ENCODE data around the gene WASF2. TPM values are rescaled to one million over a fixed set of nuclear protein-coding genes. Genes with fewer than 3 reads are reported as not detected.

Gene WASF2
- total and polyA plus RNA-seq, 2 of the 13 experiments (the other 11 are each of a cell fraction or from before 2014, with no cell fraction given): 10.4 to 27.7 TPM

- no peak overlapping the region for H3K9ac ChIP-seq (ENCODE audit: insufficient read depth, low read depth, low read length)
- BruUV-seq (replicated peaks): no TSS peak
- ATAC-seq (no peak), FAIRE-seq (no peak), DNase-seq (ENCODE audit: low spot score) (no peak)
- in situ Hi-C loops (cut with HindIII; ENCODE audit: extremely low pct_ligation_motif_present, low pct_unique_long_range_greater_than_20kb) (no loop called here), intact Hi-C loops (cut with micrococcal nuclease; ENCODE audit: unreplicated experiment) (no loop called here)
- H3K4me2 ChIP-seq (ENCODE audit: low read depth, low read length): no peak overlapping the region
- H2AFZ ChIP-seq (ENCODE audit: low read length): no peak overlapping the region
- POLR2A ChIA-PET: no interaction called here
- peaks cover 0 to 13% of the 10 kb centered on the region in 2 experiments; a peak in 2 of 5 replicates for H3K36me3 ChIP-seq (replicated peaks in 1 of 2; ENCODE audit: control insufficient read depth in 1 of 2, insufficient read depth in 2 of 2, low read length in 2 of 2)
- H3K27ac ChIP-seq (ENCODE audit: extremely low read length, insufficient read depth, low read length): no peak overlapping the region
- no peaks in the 10 kb centered on the region for H3K27me3 ChIP-seq (ENCODE audit: control insufficient read depth in 1 of 2, insufficient read depth in 2 of 2, low read length in 2 of 2)
- CTCF ChIA-PET (ENCODE audit: low intra/inter-chr PET ratio, low total read pairs): no interaction called here
- peaks cover 25% of the 10 kb centered on the region for H3K79me2 ChIP-seq (ENCODE audit: insufficient read depth, low read length)
- TF ChIP-seq ZEB1 (IDR thresholded peaks at IDR 0.05; ENCODE audit: insufficient replicate concordance, low read depth) (no peak), PAF1 (CRISPR knock-in tag; IDR thresholded peaks at IDR 0.05) (no peak), ZNF256 (CRISPR knock-in tag; conservative IDR thresholded peaks at IDR 0.05) (no peak), GATAD1 (CRISPR knock-in tag; IDR thresholded peaks at IDR 0.05) (no peak), ZBTB3 (CRISPR knock-in tag; IDR thresholded peaks at IDR 0.05; ENCODE audit: borderline replicate concordance, low read depth) (no peak), SMYD3 (CRISPR knock-in tag; IDR thresholded peaks at IDR 0.05) (no peak), ZNF468 (CRISPR knock-in tag; IDR thresholded peaks at IDR 0.05) (no peak), ZMAT5 (CRISPR knock-in tag; IDR thresholded peaks at IDR 0.05; ENCODE audit: borderline replicate concordance, low read depth) (no peak), CBX5 (CRISPR knock-in tag; IDR thresholded peaks at IDR 0.05; ENCODE audit: borderline replicate concordance) (no peak), PLRG1 (conservative IDR thresholded peaks at IDR 0.05) (no peak), ZNF121 (CRISPR knock-in tag; IDR thresholded peaks at IDR 0.05) (no peak), NBN (conservative IDR thresholded peaks at IDR 0.05) (no peak)
- H4K20me1 ChIP-seq (ENCODE audit: insufficient read depth, low read length): peaks cover 9% of the 10 kb centered on the region; the same call in 1 of the 2 replicates
- H3K9me3 ChIP-seq (ENCODE audit: low read length): no peaks in the 10 kb centered on the region
- peaks cover 7% of the 10 kb centered on the region for H3K4me1 ChIP-seq (ENCODE audit: insufficient read depth, low read length)
- WGBS (ENCODE audit: low lambda C conversion rate): 100% methylated on average over 3 of the region's 3 CpGs
- no peak overlapping the region for H3K4me3 ChIP-seq (replicated peaks in 1 of 3; ENCODE audit: insufficient read depth in 1 of 3, low read depth in 2 of 3, low read length in 3 of 3)
These were observed 42.6 kb downstream of the WASF2 start for GRCh38 chr1:27447399-27447798.
